Stomach (tissue), 9 donors: ENCODE results near the gene DNAH6. TPM values are rescaled to one million over a fixed set of nuclear protein-coding genes. Genes with fewer than 3 reads are reported as not detected.

Experiments
- DNase-seq, 2 donors: peaks; one replicate each; pipeline versions ENCODE4 v3.0.0 to v3.0.0-alpha.2; 2013 to 2019
- H3K27ac ChIP-seq, 5 donors: fragments of 200-600 bp in 4 of 5; sonication (generic) in 4 of 5; one replicate each; pipeline ENCODE4 v1.5.1; 2013 to 2019; ENCODE audit warnings: mild to moderate bottlenecking in 1 of 5, moderate library complexity in 1 of 5
- H3K27me3 ChIP-seq, 3 donors: fragments of 200-600 bp; sonication (generic); one replicate each; pipeline ENCODE4 v1.5.1; 2017 to 2019; ENCODE audit warnings: mixed run types in 1 of 3
- H3K36me3 ChIP-seq, 4 donors: fragments of 200-600 bp; sonication (generic); 1 replicate in 3 of 4; 2 replicates in 1 of 4; pipeline ENCODE4 v1.5.1; 2016 to 2019
- H3K4me1 ChIP-seq, 4 donors: fragments of 200-600 bp; sonication (generic); one replicate each; pipeline ENCODE4 v1.5.1; 2016 to 2019
- H3K4me3 ChIP-seq, 4 donors: fragments of 200-600 bp; sonication (generic) in 3 of 4; one replicate each; pipeline ENCODE4 v1.5.1; 2016 to 2019; ENCODE audit warnings: mild to moderate bottlenecking in 1 of 4
- H3K9me3 ChIP-seq, 4 donors: fragments of 200-600 bp; sonication (generic); one replicate each; pipeline ENCODE4 v1.5.1; 2016 to 2019
- EP300 ChIP-seq: sonication (generic); formaldehyde crosslinking; IDR thresholded peaks from one replicate; pipeline ENCODE4 v1.6.1; 2017; ENCODE audit warnings: antibody characterized with exemption
- POLR2A ChIP-seq, 4 donors: fragments of 450-650 bp; IDR thresholded peaks; one replicate each; pipeline ENCODE4 v1.6.1; 2016; ENCODE audit warnings: antibody characterized with exemption in 4 of 4, control low read depth in 2 of 4, mild to moderate bottlenecking in 1 of 4, moderate library complexity in 1 of 4
- POLR2AphosphoS5 ChIP-seq, 3 donors: sonication (generic); formaldehyde crosslinking; IDR thresholded peaks; one replicate each; pipeline ENCODE4 v1.6.1; 2016; ENCODE audit warnings: antibody characterized with exemption in 3 of 3
- WGBS, 5 donors: extraction: QIAGEN DNeasy Blood & Tissue Kit in 3 of 5; methylation state at CpG; one replicate each; pipeline versions ENCODE4 v1.1.5 to v1.1.7; 2013 to 2018; 5-methylcytosine and 5-hydroxymethylcytosine counted together
- intact Hi-C: fragments of 100-400 bp; cut with DNase I; formaldehyde crosslinking; loops from one replicate; pipeline ENCODE4 v1.15.1; 2023; ENCODE audit warnings: low total_unique reads
- polyA plus RNA-seq, 3 donors: library from polyadenylated mRNA; stranded (reverse); fragments of 200-250 nt; gene quantifications; one replicate each; pipeline ENCODE4 v1.2.3, GENCODE V29; 2013
- total RNA-seq, 5 donors: library from RNA; depleted of rRNA; stranded (reverse); fragments of >200 nt; gene quantifications; one replicate each; pipeline versions ENCODE4 v1.1.0 to v1.2.3, GENCODE V29; 2014 to 2016
- TF ChIP-seq, protein P1 (sequence below), 7 experiments: fragments of 450-650 bp in 4 of 7; fragments of 200-600 bp in 3 of 7; sonication (generic) in 3 of 7; IDR thresholded peaks; one replicate each; pipeline ENCODE4 v1.5.1; 2016 to 2019; ENCODE audit warnings: antibody characterized with exemption in 7 of 7, control low read depth in 2 of 7, mild to moderate bottlenecking in 1 of 7
- donor health status: healthy with polysubstance abuse.
- donor health status: Bipolar disorder and iron deficiency.
- donor health status: healthy.

The DNAH6 gene
- total and polyA plus RNA-seq, 8 donors = 0.15 to 4.5 (median 0.44) TPM

GRCh38 chr2:84836215-84836614 lies 319.9 kb downstream of the DNAH6 start:
- Histone ChIP-seq H3K27ac (no peak overlapping the region), H3K4me3 (no peak overlapping the region), H3K36me3 (no peaks in the 10 kb centered on the region), H3K27me3 (no peaks in the 10 kb centered on the region), H3K4me1 (no peaks in the 10 kb centered on the region), H3K9me3 (peaks cover 0 to 25% (median 5%) of the 10 kb centered on the region in 4 donors)
- no peak for TF ChIP-seq POLR2AphosphoS5 (IDR thresholded peaks at IDR 0.05)
- TF ChIP-seq, protein P1, sequence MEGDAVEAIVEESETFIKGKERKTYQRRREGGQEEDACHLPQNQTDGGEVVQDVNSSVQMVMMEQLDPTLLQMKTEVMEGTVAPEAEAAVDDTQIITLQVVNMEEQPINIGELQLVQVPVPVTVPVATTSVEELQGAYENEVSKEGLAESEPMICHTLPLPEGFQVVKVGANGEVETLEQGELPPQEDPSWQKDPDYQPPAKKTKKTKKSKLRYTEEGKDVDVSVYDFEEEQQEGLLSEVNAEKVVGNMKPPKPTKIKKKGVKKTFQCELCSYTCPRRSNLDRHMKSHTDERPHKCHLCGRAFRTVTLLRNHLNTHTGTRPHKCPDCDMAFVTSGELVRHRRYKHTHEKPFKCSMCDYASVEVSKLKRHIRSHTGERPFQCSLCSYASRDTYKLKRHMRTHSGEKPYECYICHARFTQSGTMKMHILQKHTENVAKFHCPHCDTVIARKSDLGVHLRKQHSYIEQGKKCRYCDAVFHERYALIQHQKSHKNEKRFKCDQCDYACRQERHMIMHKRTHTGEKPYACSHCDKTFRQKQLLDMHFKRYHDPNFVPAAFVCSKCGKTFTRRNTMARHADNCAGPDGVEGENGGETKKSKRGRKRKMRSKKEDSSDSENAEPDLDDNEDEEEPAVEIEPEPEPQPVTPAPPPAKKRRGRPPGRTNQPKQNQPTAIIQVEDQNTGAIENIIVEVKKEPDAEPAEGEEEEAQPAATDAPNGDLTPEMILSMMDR (IDR thresholded peaks at IDR 0.05) = no peak
- no peak for TF ChIP-seq EP300
- no peak for TF ChIP-seq POLR2A (IDR thresholded peaks at IDR 0.05)
- WGBS, 5 donors = 77 to 85% (median 83%) methylated on average over 2 of the region's 2 CpGs
- intact Hi-C loops = no loop called here
- DNase-seq = no peak

- intact Hi-C loops = no loop called here
- 70 to 86% (median 83%) methylated on average over 2 of the region's 2 CpGs for WGBS, 5 donors
- Histone ChIP-seq H3K27ac (no peak overlapping the region), H3K9me3 (peaks cover 0 to 25% (median 5%) of the 10 kb centered on the region in 4 donors), H3K27me3 (no peaks in the 10 kb centered on the region), H3K36me3 (no peaks in the 10 kb centered on the region), H3K4me3 (no peak overlapping the region), H3K4me1 (no peaks in the 10 kb centered on the region)
- no peak for DNase-seq
- TF ChIP-seq, protein P1 (IDR thresholded peaks at IDR 0.05) = no peak
- TF ChIP-seq POLR2AphosphoS5 (IDR thresholded peaks at IDR 0.05) = no peak
- no peak for TF ChIP-seq POLR2A (IDR thresholded peaks at IDR 0.05)
- TF ChIP-seq EP300 = no peak
Observed at GRCh38 chr2:84838434-84839145, 322.3 kb downstream of the DNAH6 start.

DNA sequence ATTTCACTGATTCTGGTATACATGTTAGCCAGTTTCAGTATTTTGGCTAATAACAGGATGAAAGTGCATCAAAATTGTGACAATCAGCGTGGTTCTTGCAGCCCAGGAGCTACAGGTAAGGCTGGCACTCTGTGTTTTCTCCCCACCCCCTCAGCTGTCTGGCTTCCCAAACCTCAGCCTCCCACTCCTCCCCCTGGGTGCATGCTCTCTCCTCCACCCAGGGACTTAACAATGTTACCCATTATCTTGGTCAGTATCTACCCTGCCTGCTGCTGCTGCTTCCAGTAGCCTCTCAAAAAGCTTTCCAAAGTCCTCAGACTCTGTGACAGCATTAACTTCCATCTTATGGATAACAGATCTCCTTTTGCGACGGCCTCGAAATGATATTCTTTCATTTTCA lies 323.6 kb downstream of the DNAH6 start:
- H3K4me3 ChIP-seq = no peak overlapping the region
- peaks cover 0 to 25% (median 5%) of the 10 kb centered on the region in 4 donors for H3K9me3 ChIP-seq
- DNase-seq = no peak
- 84 to 92% (median 87%) methylated on average over 4 of the region's 4 CpGs for WGBS, 5 donors
- no peak overlapping the region for H3K27ac ChIP-seq
- no peaks in the 10 kb centered on the region for H3K4me1 ChIP-seq
- intact Hi-C loops = no loop called here
- no peaks in the 10 kb centered on the region for H3K36me3 ChIP-seq
- H3K27me3 ChIP-seq = no peaks in the 10 kb centered on the region
- no peak for TF ChIP-seq POLR2AphosphoS5 (IDR thresholded peaks at IDR 0.05)
- TF ChIP-seq, protein P1 (IDR thresholded peaks at IDR 0.05) = no peak
- TF ChIP-seq POLR2A (IDR thresholded peaks at IDR 0.05) = no peak

- no peak for TF ChIP-seq POLR2A (IDR thresholded peaks at IDR 0.05)
- TF ChIP-seq, protein P1 (IDR thresholded peaks at IDR 0.05) = no peak
- TF ChIP-seq POLR2AphosphoS5 (IDR thresholded peaks at IDR 0.05) = no peak
- no peak for TF ChIP-seq EP300
- H3K4me1 ChIP-seq = no peaks in the 10 kb centered on the region
- no peaks in the 10 kb centered on the region for H3K36me3 ChIP-seq
- WGBS, 5 donors = 63 to 81% (median 73%) methylated on average over 3 of the region's 3 CpGs
- H3K27me3 ChIP-seq = no peaks in the 10 kb centered on the region
- H3K27ac ChIP-seq = no peak overlapping the region
- intact Hi-C loops = no loop called here
- no peak for DNase-seq
- H3K9me3 ChIP-seq = peaks cover 0 to 22% (median 2%) of the 10 kb centered on the region in 4 donors
- H3K4me3 ChIP-seq = no peak overlapping the region
Observed at GRCh38 chr2:84840306-84840705, 324.0 kb downstream of the DNAH6 start.
